Ovary (tissue), 3 donors: Measurements from ENCODE around the gene RERE.

ENCODE experiments used
- CTCF ChIP-seq, 3 donors: fragments of 450-650 bp in 2 of 3; fragments of 200-600 bp in 1 of 3; IDR thresholded peaks; one replicate each; pipeline versions ENCODE4 v1.5.1 to v1.8.0; 2016 to 2022; ENCODE audit warnings: antibody characterized with exemption in 3 of 3, mild to moderate bottlenecking in 1 of 3
- EP300 ChIP-seq: sonication (generic); formaldehyde crosslinking; IDR thresholded peaks from one replicate; pipeline ENCODE4 v1.6.1; 2017; ENCODE audit warnings: antibody characterized with exemption
- POLR2A ChIP-seq: fragments of 450-650 bp; IDR thresholded peaks from one replicate; pipeline ENCODE4 v1.6.1; 2017; ENCODE audit warnings: antibody characterized with exemption, mild to moderate bottlenecking, moderate library complexity
- donor health status: DM: no; HTN: no; CAD: no.

- TF ChIP-seq POLR2A (no peak), EP300 (no peak), CTCF (IDR thresholded peaks at IDR 0.05) (no peak)
Measured at GRCh38 chr1:8665833-8666232, 151.6 kb downstream of the RERE start.
